ENCODE results near the gene KDM2B.

KDM2B gene

GRCh38 chr12:121518656-121519055, 62.2 kb downstream of the KDM2B start:
- Histone ChIP-seq H3K9me3 (ENCODE audit: insufficient read depth, low read length, severe bottlenecking) (no peaks in the 10 kb centered on the region), H3K27me3 (ENCODE audit: insufficient read depth, low read length, poor library complexity) (no peaks in the 10 kb centered on the region), H3K27ac (ENCODE audit: low read length) (no peak overlapping the region), H3K9ac (ENCODE audit: low read depth, low read length) (no peak overlapping the region), H3K4me3 (ENCODE audit: low read depth in 1 of 2, low read length in 2 of 2) (no peak overlapping the region), H3K4me1 (ENCODE audit: insufficient read depth, low read length) (no peaks in the 10 kb centered on the region), H4K20me1 (ENCODE audit: insufficient read depth, low read length) (peaks cover 10% of the 10 kb centered on the region), H3K79me2 (ENCODE audit: insufficient read depth, low read length) (peaks cover 11% of the 10 kb centered on the region; the same call in 1 of the 2 replicates), H3K36me3 (ENCODE audit: insufficient read depth, low read length) (peaks cover 64% of the 10 kb centered on the region), H3K4me2 (ENCODE audit: insufficient read depth, low read length) (no peak overlapping the region), H2AFZ (ENCODE audit: low read depth, low read length) (no peak overlapping the region)
- DNase-seq: no peak
- ATAC-seq (ENCODE audit: insufficient read depth, low read depth): no peak
- TF ChIP-seq EZH2 (IDR thresholded peaks at IDR 0.05; ENCODE audit: borderline replicate concordance, low read depth, low read length, severe bottlenecking) (no peak), CTCF (IDR thresholded peaks at IDR 0.05; ENCODE audit: borderline replicate concordance, extremely low read depth, low read length, poor library complexity, severe bottlenecking) (no peak)

GRCh38 chr12:121516437-121517011, 64.3 kb downstream of the KDM2B start:
- DNase-seq (no peak), ATAC-seq (ENCODE audit: insufficient read depth, low read depth) (no peak)
- Histone ChIP-seq H3K4me2 (ENCODE audit: insufficient read depth, low read length) (no peak overlapping the region), H3K79me2 (ENCODE audit: insufficient read depth, low read length) (peaks cover 3% of the 10 kb centered on the region; the same call in 1 of the 2 replicates), H3K9ac (ENCODE audit: low read depth, low read length) (no peak overlapping the region), H3K36me3 (ENCODE audit: insufficient read depth, low read length) (peaks cover 72% of the 10 kb centered on the region), H3K27ac (ENCODE audit: low read length) (no peak overlapping the region), H3K9me3 (ENCODE audit: insufficient read depth, low read length, severe bottlenecking) (no peaks in the 10 kb centered on the region), H2AFZ (ENCODE audit: low read depth, low read length) (no peak overlapping the region), H3K4me1 (ENCODE audit: insufficient read depth, low read length) (no peaks in the 10 kb centered on the region), H3K4me3 (ENCODE audit: low read depth in 1 of 2, low read length in 2 of 2) (no peak overlapping the region), H3K27me3 (ENCODE audit: insufficient read depth, low read length, poor library complexity) (no peaks in the 10 kb centered on the region), H4K20me1 (ENCODE audit: insufficient read depth, low read length) (peaks cover 9% of the 10 kb centered on the region)
- TF ChIP-seq EZH2 (IDR thresholded peaks at IDR 0.05; ENCODE audit: borderline replicate concordance, low read depth, low read length, severe bottlenecking) (no peak), CTCF (IDR thresholded peaks at IDR 0.05; ENCODE audit: borderline replicate concordance, extremely low read depth, low read length, poor library complexity, severe bottlenecking) (no peak)

GRCh38 chr12:121515615-121516014, 65.2 kb downstream of the KDM2B start:
- ATAC-seq (ENCODE audit: insufficient read depth, low read depth) (no peak), DNase-seq (no peak)
- peaks cover 3% of the 10 kb centered on the region; the same call in 1 of the 2 replicates for H3K79me2 ChIP-seq (ENCODE audit: insufficient read depth, low read length)
- no peak overlapping the region for H3K27ac ChIP-seq (ENCODE audit: low read length)
- H3K9ac ChIP-seq (ENCODE audit: low read depth, low read length): no peak overlapping the region
- peaks cover 69% of the 10 kb centered on the region for H3K36me3 ChIP-seq (ENCODE audit: insufficient read depth, low read length)
- H3K4me2 ChIP-seq (ENCODE audit: insufficient read depth, low read length): no peak overlapping the region
- no peaks in the 10 kb centered on the region for H3K27me3 ChIP-seq (ENCODE audit: insufficient read depth, low read length, poor library complexity)
- no peaks in the 10 kb centered on the region for H3K4me1 ChIP-seq (ENCODE audit: insufficient read depth, low read length)
- TF ChIP-seq EZH2 (IDR thresholded peaks at IDR 0.05; ENCODE audit: borderline replicate concordance, low read depth, low read length, severe bottlenecking) (no peak), CTCF (IDR thresholded peaks at IDR 0.05; ENCODE audit: borderline replicate concordance, extremely low read depth, low read length, poor library complexity, severe bottlenecking) (no peak)
- no peaks in the 10 kb centered on the region for H3K9me3 ChIP-seq (ENCODE audit: insufficient read depth, low read length, severe bottlenecking)
- no peaks in the 10 kb centered on the region; the same call in 1 of the 2 replicates for H4K20me1 ChIP-seq (ENCODE audit: insufficient read depth, low read length)
- no peak overlapping the region for H2AFZ ChIP-seq (ENCODE audit: low read depth, low read length)
- no peak overlapping the region for H3K4me3 ChIP-seq (ENCODE audit: low read depth in 1 of 2, low read length in 2 of 2)
